Esophagus squamous epithelium (tissue), 4 donors: ENCODE measurements around the gene TSHB.

Experiments
- CTCF ChIP-seq, 6 experiments: fragments of 450-650 bp in 4 of 6; fragments of 200-600 bp in 2 of 6; sonication (generic) in 2 of 6; IDR thresholded peaks; one replicate each; pipeline ENCODE4 v1.5.1; 2016 to 2019; ENCODE audit warnings: antibody characterized with exemption in 6 of 6, mild to moderate bottlenecking in 4 of 6, moderate library complexity in 4 of 6
- POLR2A ChIP-seq, 4 donors: fragments of 450-650 bp; IDR thresholded peaks; one replicate each; pipeline ENCODE4 v1.6.1; 2017; ENCODE audit warnings: antibody characterized with exemption in 4 of 4, mild to moderate bottlenecking in 4 of 4, moderate library complexity in 3 of 4

DNA sequence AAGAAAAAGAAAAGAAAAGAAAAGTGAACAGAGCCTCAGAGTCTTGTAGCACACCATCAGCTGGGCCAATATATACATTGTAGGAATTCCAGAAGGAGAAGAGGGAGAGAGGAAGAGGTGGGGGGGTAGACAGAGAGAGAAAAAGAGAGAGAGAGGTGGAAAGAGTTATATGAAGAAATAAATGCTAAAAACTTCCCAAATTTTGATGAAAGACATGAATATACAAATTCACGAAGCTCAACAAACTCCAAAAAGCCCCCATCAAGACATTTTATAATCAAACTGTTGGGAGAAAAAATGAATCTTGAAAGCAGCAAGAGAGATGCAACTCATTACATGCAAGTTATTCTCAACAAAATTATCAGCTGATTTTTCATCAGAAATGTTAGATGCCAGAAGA is 41.5 kb upstream of the TSHB start:
- no peak for TF ChIP-seq CTCF (IDR thresholded peaks at IDR 0.05)
- no peak for TF ChIP-seq POLR2A (IDR thresholded peaks at IDR 0.05)
